IMR-90 (cell line): Measurements from ENCODE around the gene PIP4K2A. TPM values are rescaled to one million over a fixed set of nuclear protein-coding genes. Genes with fewer than 3 reads are reported as not detected.
A peak's percentile ranks its signal among the peaks of the same experiment; 100 is the strongest.
"Not testable (repeated sequence)": the region's sequence is repeated elsewhere in the genome, so short reads cannot be mapped to it uniquely, and the experiment has no call there.

ENCODE experiments used
- ATAC-seq: fragments of 200-7000 bp; cut with Tn5 transposase; 2 replicates; pipeline ENCODE4 v1.9.1; 2020; ENCODE audit warnings: low read depth, mild to moderate bottlenecking, moderate library complexity
- BruUV-seq: library from RNA; stranded (reverse); fragments of 400-500 nt; replicated peaks from 2 replicates; lab custom pipeline; 2021; lab: Mats Ljungman, UMichigan
- CTCF ChIA-PET: fragments of 300-600 bp; formaldehyde crosslinking; extraction: SDS; loops from one replicate; lab custom pipeline; 2021; ENCODE audit warnings: antibody characterized with exemption; lab: Yijun Ruan, JAX
- POLR2A ChIA-PET: fragments of 300-600 bp; sonication (Branson Sonifier 250); formaldehyde crosslinking; loops from one replicate; lab custom pipeline; 2022; ENCODE audit warnings: antibody characterized with exemption; ENCODE audit not compliant: unreplicated experiment; lab: Charles Lee
- DNase-seq: peaks from one replicate; pipeline ENCODE4 v3.0.0; 2013
- H2AFZ ChIP-seq: replicated peaks from 2 replicates; pipeline ENCODE3; 2013; ENCODE audit warnings: low read length, mild to moderate bottlenecking; ENCODE audit not compliant: poor library complexity
- H2AK5ac ChIP-seq: 2 replicates; pipeline ENCODE4 v1.6.1; 2013; ENCODE audit warnings: low read depth, low read length, inconsistent platforms
- H2AK9ac ChIP-seq: replicated peaks from 2 replicates; pipeline ENCODE3; 2013; ENCODE audit warnings: mild to moderate bottlenecking, low read depth, low read length, moderate library complexity; ENCODE audit not compliant: poor library complexity
- H2BK120ac ChIP-seq: 2 replicates; pipeline ENCODE4 v1.6.1; 2013; ENCODE audit warnings: low read depth, low read length, inconsistent platforms
- H2BK15ac ChIP-seq: 3 replicates; pipeline ENCODE4 v1.6.1; 2013; ENCODE audit warnings: low read depth, low read length, inconsistent platforms
- H2BK20ac ChIP-seq: 2 replicates; pipeline ENCODE4 v1.6.1; 2013; ENCODE audit warnings: low read depth, mild to moderate bottlenecking, inconsistent platforms, low read length, moderate library complexity
- H2BK5ac ChIP-seq: 2 replicates; pipeline ENCODE4 v1.6.1; 2013; ENCODE audit warnings: mild to moderate bottlenecking, low read depth, low read length, inconsistent platforms; ENCODE audit not compliant: poor library complexity, severe bottlenecking
- H3K14ac ChIP-seq: replicated peaks from 2 replicates; pipeline ENCODE4 v1.6.1; 2013; ENCODE audit warnings: low read depth, low read length, inconsistent platforms
- H3K18ac ChIP-seq: 2 replicates; pipeline ENCODE4 v1.6.1; 2013; ENCODE audit warnings: low read depth, low read length, control low read depth
- H3K23ac ChIP-seq: 2 replicates; pipeline ENCODE4 v1.6.1; 2013; ENCODE audit warnings: low read depth, low read length, inconsistent platforms
- H3K27ac ChIP-seq: 2 replicates; pipeline ENCODE4 v1.5.1; 2013; ENCODE audit warnings: mild to moderate bottlenecking, control low read depth, low read length; ENCODE audit not compliant: insufficient read depth
- H3K27me3 ChIP-seq: 2 replicates; pipeline ENCODE4 v1.6.1; 2013; ENCODE audit warnings: low read length; ENCODE audit not compliant: control insufficient read depth, insufficient read depth
- H3K36me3 ChIP-seq: 2 replicates; pipeline ENCODE4 v1.6.1; 2013; ENCODE audit warnings: low read length, mixed read lengths; ENCODE audit not compliant: control insufficient read depth, insufficient read depth
- H3K4ac ChIP-seq: 2 replicates; pipeline ENCODE4 v1.6.1; 2013; ENCODE audit warnings: low read depth, low read length, inconsistent platforms
- H3K4me1 ChIP-seq: 2 replicates; pipeline ENCODE4 v1.6.1; 2013; ENCODE audit warnings: low read length, mixed read lengths; ENCODE audit not compliant: control insufficient read depth, insufficient read depth
- H3K4me2 ChIP-seq: 2 replicates; pipeline ENCODE4 v1.6.1; 2013; ENCODE audit warnings: low read depth, mild to moderate bottlenecking, control low read depth, low read length, moderate library complexity
- H3K4me3 ChIP-seq: 2 replicates; pipeline ENCODE4 v1.5.1; 2013; ENCODE audit warnings: low read depth, mild to moderate bottlenecking, control low read depth, low read length, moderate library complexity; ENCODE audit not compliant: insufficient read depth
- H3K56ac ChIP-seq: 2 replicates; pipeline ENCODE4 v1.6.1; 2013; ENCODE audit warnings: low read length, inconsistent platforms; ENCODE audit not compliant: insufficient read depth; ENCODE audit errors: extremely low read depth
- H3K79me1 ChIP-seq, 2 experiments: 2 replicates each; pipeline ENCODE4 v1.6.1; 2013; ENCODE audit warnings: low read length in 2 of 2, inconsistent platforms in 1 of 2, low read depth in 1 of 2
- H3K9ac ChIP-seq: 2 replicates; pipeline ENCODE4 v1.6.1; 2013; ENCODE audit warnings: low read depth, low read length, control low read depth
- H3K9me1 ChIP-seq: 2 replicates; pipeline ENCODE4 v1.6.1; 2013; ENCODE audit warnings: low read length, inconsistent platforms; ENCODE audit not compliant: insufficient read depth
- H3K9me3 ChIP-seq: 2 replicates; pipeline ENCODE4 v1.6.1; 2013; ENCODE audit warnings: low read length; ENCODE audit not compliant: control insufficient read depth, insufficient read depth
- H4K20me1 ChIP-seq: 2 replicates; pipeline ENCODE4 v1.6.1; 2013; ENCODE audit warnings: low read length, inconsistent platforms; ENCODE audit not compliant: insufficient read depth
- H4K5ac ChIP-seq: 2 replicates; pipeline ENCODE4 v1.6.1; 2013; ENCODE audit warnings: mild to moderate bottlenecking, low read depth, low read length, control low read depth
- H4K8ac ChIP-seq, 2 experiments: 2 replicates each; pipeline ENCODE4 v1.6.1; 2013; ENCODE audit warnings: low read depth in 2 of 2, low read length in 2 of 2, control low read depth in 1 of 2, inconsistent platforms in 1 of 2
- H4K91ac ChIP-seq: 2 replicates; pipeline ENCODE4 v1.6.1; 2013; ENCODE audit warnings: low read depth, low read length, inconsistent platforms; ENCODE audit not compliant: insufficient read depth
- CEBPB ChIP-seq: IDR thresholded peaks from 2 replicates; pipeline ENCODE4 v1.6.1; 2012; ENCODE audit warnings: low read depth, low read length, improper control_type of control experiment
- CHD1 ChIP-seq: IDR thresholded peaks from 2 replicates; pipeline ENCODE4 v1.6.1; 2012; ENCODE audit warnings: low read depth, low read length, improper control_type of control experiment
- NFE2L2 ChIP-seq: fragments of 150-350 bp; IDR thresholded peaks from 2 replicates; pipeline ENCODE4 v1.6.1; 2016; ENCODE audit warnings: low read depth, mild to moderate bottlenecking, low read length
- RAD21 ChIP-seq: IDR thresholded peaks from 2 replicates; pipeline ENCODE4 v1.6.1; 2012; ENCODE audit warnings: low read length, improper control_type of control experiment
- WGBS, 2 experiments: methylation state at CpG; one replicate each; pipeline versions ENCODE4 v1.1.5 to v1.1.7; 2013; ENCODE audit warnings: missing lambda C conversion rate in 2 of 2; ENCODE audit not compliant: insufficient read length in 1 of 2; ENCODE audit errors: extremely low coverage in 2 of 2; 5-methylcytosine and 5-hydroxymethylcytosine counted together
- dilution Hi-C: fragments of 300-500 bp; cut with HindIII; formaldehyde crosslinking; loops from one replicate; pipeline ENCODE4 v1.14.3; 2018; ENCODE audit warnings: low sequenced_read_pairs; ENCODE audit not compliant: unreplicated experiment
- in situ Hi-C: fragments of 300-500 bp; cut with MboI; formaldehyde crosslinking; loops from 3 replicates; pipeline ENCODE4 v1.14.3; 2019; ENCODE audit warnings: low sequenced_read_pairs, inconsistent platforms, mixed read lengths
- intact Hi-C: fragments of 100-400 bp; cut with micrococcal nuclease; formaldehyde crosslinking; loops from 2 replicates; pipeline ENCODE4 v1.10.0; 2022
- polyA plus RNA-seq, 3 experiments: library from polyadenylated mRNA; depleted of rRNA; stranded (reverse); fragments of >200 nt; gene quantifications; 2 replicates each; pipeline ENCODE4 v1.2.3, GENCODE V29; 2012; ENCODE audit warnings: low replicate concordance in 1 of 3
- total RNA-seq: library from RNA; depleted of rRNA; stranded (reverse); fragments of >200 nt; gene quantifications from 2 replicates; pipeline ENCODE4 v1.2.3, GENCODE V29; 2012

PIP4K2A gene
- total and polyA plus RNA-seq, 2 of the 4 experiments (the other 2 are of a cell fraction): 9.8 to 18.1 TPM

DNA sequence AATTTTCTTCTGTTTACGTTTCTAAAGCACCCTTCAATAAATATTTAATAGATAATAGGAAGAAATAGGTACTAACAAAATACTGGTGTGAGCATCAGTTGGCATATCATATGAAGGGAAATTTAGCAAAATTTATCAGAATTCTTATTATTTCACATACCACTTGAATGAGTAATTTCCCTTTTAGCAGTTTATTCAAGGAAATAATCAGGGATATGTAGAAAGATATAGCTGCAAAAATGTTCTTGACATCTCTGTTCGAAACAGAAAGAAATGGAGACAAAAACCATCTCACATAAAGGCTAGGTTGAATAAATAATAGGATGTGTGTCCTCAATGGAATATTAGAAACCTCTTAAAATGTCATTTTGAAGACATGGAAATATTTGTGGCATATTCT lies 35.8 kb upstream of the PIP4K2A start:
- no peak overlapping the region for H4K91ac ChIP-seq
- H2AK5ac ChIP-seq: no peak overlapping the region
- no peak overlapping the region for H3K27ac ChIP-seq
- peak; percentile 5 for DNase-seq
- H2BK20ac ChIP-seq: no peak overlapping the region
- no peaks in the 10 kb centered on the region for H3K36me3 ChIP-seq
- intact Hi-C loops (no loop called here), in situ Hi-C loops (no loop called here), dilution Hi-C loops (no loop called here)
- H3K9me3 ChIP-seq: no peaks in the 10 kb centered on the region
- H3K18ac ChIP-seq: no peak overlapping the region
- no peak for TF ChIP-seq CEBPB
- no peak for TF ChIP-seq CHD1
- TF ChIP-seq NFE2L2: no peak
- TF ChIP-seq RAD21: no peak
- no peak overlapping the region for H3K4me3 ChIP-seq
- H3K4me1 ChIP-seq: no peaks in the 10 kb centered on the region
- H3K27me3 ChIP-seq: 0 out of 2 replicates have a peak, but pooled peaks cover 2% of the 10 kb centered on the region
- H3K56ac ChIP-seq: no peak overlapping the region
- no TSS peak for BruUV-seq
- H4K5ac ChIP-seq: no peak overlapping the region
- H3K23ac ChIP-seq: no peak overlapping the region
- no peak overlapping the region for H3K9ac ChIP-seq
- H2BK15ac ChIP-seq: no peak overlapping the region
- H3K4me2 ChIP-seq: no peak overlapping the region
- no peaks in the 10 kb centered on the region for H4K20me1 ChIP-seq
- no peak overlapping the region for H3K14ac ChIP-seq
- H4K8ac ChIP-seq: no peak overlapping the region
- CTCF ChIA-PET: no interaction called here
- POLR2A ChIA-PET: no interaction called here
- no peak overlapping the region for H3K4ac ChIP-seq
- no peak for ATAC-seq
- no CpG with 5 or more reads among the region's 2 CpGs for WGBS, 2 experiments
- H3K9me1 ChIP-seq: no peaks in the 10 kb centered on the region
- no peak overlapping the region for H2BK120ac ChIP-seq
- no peaks in the 10 kb centered on the region for H3K79me1 ChIP-seq
- H2AFZ ChIP-seq: no peak overlapping the region
- no peak overlapping the region for H2BK5ac ChIP-seq
- H2AK9ac ChIP-seq: no peak overlapping the region

DNA sequence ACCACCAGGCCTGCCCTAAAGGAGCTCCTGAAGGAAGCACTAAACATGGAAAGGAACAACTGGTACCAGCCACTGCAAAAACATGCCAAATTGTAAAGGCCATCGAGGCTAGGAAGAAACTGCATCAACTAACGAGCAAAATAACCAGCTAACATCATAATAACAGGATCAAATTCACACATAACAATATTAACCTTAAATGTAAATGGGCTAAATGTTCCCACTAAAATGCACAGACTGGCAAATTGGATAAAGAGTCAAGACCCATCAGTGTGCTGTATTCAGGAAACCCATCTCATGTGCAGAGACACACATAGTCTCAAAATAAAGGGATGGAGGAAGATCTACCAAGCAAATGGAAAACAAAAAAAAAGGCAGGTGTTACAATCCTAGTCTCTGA lies 30.5 kb upstream of the PIP4K2A start:
- H2BK5ac ChIP-seq, DNase-seq, H3K4me2 ChIP-seq, BruUV-seq, H3K27me3 ChIP-seq, H2BK15ac ChIP-seq, H3K36me3 ChIP-seq, H3K27ac ChIP-seq, H2BK120ac ChIP-seq, H4K20me1 ChIP-seq, H2AK9ac ChIP-seq, H2AK5ac ChIP-seq, POLR2A ChIA-PET, in situ Hi-C loops, CTCF ChIA-PET, H3K79me1 ChIP-seq, H4K8ac ChIP-seq, H4K91ac ChIP-seq, H3K14ac ChIP-seq, H3K4me3 ChIP-seq, H3K56ac ChIP-seq, H3K4ac ChIP-seq, ATAC-seq, H3K9ac ChIP-seq, H4K5ac ChIP-seq, H3K9me1 ChIP-seq, H3K23ac ChIP-seq, intact Hi-C loops, dilution Hi-C loops, H3K9me3 ChIP-seq, H2BK20ac ChIP-seq, H3K4me1 ChIP-seq, H2AFZ ChIP-seq, H3K18ac ChIP-seq: not testable (repeated sequence)
- WGBS, 2 experiments: no CpG with 5 or more reads among the region's 2 CpGs
